ENCODE data around the gene ARHGAP27. TPM values are rescaled to one million over a fixed set of nuclear protein-coding genes. Genes with fewer than 3 reads are reported as not detected.

ARHGAP27 gene
- total and polyA plus RNA-seq, 2 of the 13 experiments (the other 11 are each of a cell fraction or from before 2014, with no cell fraction given) = 15.5 to 18.9 TPM

GRCh38 chr17:45361976-45362375 is 70.7 kb downstream of the ARHGAP27 start:
- no TSS peak for BruUV-seq (replicated peaks)
- CTCF ChIA-PET (ENCODE audit: low intra/inter-chr PET ratio, low total read pairs) = no interaction called here

DNA sequence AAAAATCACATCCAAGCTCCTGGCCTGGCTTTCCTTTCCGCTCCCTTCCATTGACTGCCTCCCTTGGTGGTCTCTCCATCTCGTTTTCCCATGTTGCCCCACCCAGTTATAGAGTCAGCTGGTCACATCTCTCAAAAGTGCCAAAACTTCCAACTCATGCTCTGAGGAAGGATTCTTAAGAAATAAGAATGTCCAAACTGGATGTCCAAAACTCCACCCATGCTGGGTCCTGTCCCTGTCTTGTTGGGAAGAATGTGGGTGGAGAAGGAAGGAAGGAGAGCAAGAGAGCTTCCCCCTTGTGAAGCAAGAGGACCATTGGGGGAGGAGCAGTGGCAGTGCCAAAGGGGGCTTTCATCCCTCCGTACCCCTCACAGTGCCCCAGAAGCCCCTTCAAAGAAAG is 71.2 kb downstream of the ARHGAP27 start:
- FAIRE-seq = no peak
- POLR2A ChIA-PET = no interaction called here
- no peaks in the 10 kb centered on the region for H3K4me1 ChIP-seq (ENCODE audit: insufficient read depth, low read length)
- peaks cover 3 to 18% of the 10 kb centered on the region in 2 experiments; a peak in 3 of 5 replicates for H3K27me3 ChIP-seq (ENCODE audit: control insufficient read depth in 1 of 2, insufficient read depth in 2 of 2, low read length in 2 of 2)
- H2AFZ ChIP-seq (ENCODE audit: low read length) = no peak overlapping the region
- H3K27ac ChIP-seq (ENCODE audit: extremely low read length, insufficient read depth, low read length) = no peak overlapping the region
- H3K9me3 ChIP-seq (ENCODE audit: low read length) = no peaks in the 10 kb centered on the region
- TF ChIP-seq SRSF1 (optimal IDR thresholded peaks at IDR 0.05; ENCODE audit: low read depth, low read length) (no peak), ETV6 (CRISPR knock-in tag; conservative IDR thresholded peaks at IDR 0.05) (no peak)
- no peak overlapping the region for H3K9ac ChIP-seq (ENCODE audit: insufficient read depth, low read depth, low read length)
- DNase-seq (ENCODE audit: low spot score) = no peak
- H3K4me3 ChIP-seq (replicated peaks in 1 of 3; ENCODE audit: insufficient read depth in 1 of 3, low read depth in 2 of 3, low read length in 3 of 3) = no peak overlapping the region
- H4K20me1 ChIP-seq (ENCODE audit: insufficient read depth, low read length) = no peaks in the 10 kb centered on the region
- 28% methylated on average over 3 of the region's 3 CpGs for whole genome bisulfite sequencing (ENCODE audit: low lambda C conversion rate)
- intact Hi-C loops (cut with micrococcal nuclease; ENCODE audit: unreplicated experiment) = no loop called here
- no peaks in the 10 kb centered on the region for H3K36me3 ChIP-seq (replicated peaks in 1 of 2; ENCODE audit: control insufficient read depth in 1 of 2, insufficient read depth in 2 of 2, low read length in 2 of 2)
- ATAC-seq = no peak
- no peaks in the 10 kb centered on the region for H3K79me2 ChIP-seq (ENCODE audit: insufficient read depth, low read length)
- in situ Hi-C loops (cut with HindIII; ENCODE audit: extremely low pct_ligation_motif_present, low pct_unique_long_range_greater_than_20kb) = no loop called here
- CTCF ChIA-PET (ENCODE audit: low intra/inter-chr PET ratio, low total read pairs) = no interaction called here
- BruUV-seq (replicated peaks) = no TSS peak
- H3K4me2 ChIP-seq (ENCODE audit: low read depth, low read length) = no peak overlapping the region

More at GRCh38 chr17:45361976-45362375, 70.7 kb downstream of the ARHGAP27 start:
- no peak for ATAC-seq
- in situ Hi-C loops (cut with HindIII; ENCODE audit: extremely low pct_ligation_motif_present, low pct_unique_long_range_greater_than_20kb) = no loop called here
- no peaks in the 10 kb centered on the region for H3K9me3 ChIP-seq (ENCODE audit: low read length)
- no peak overlapping the region for H3K4me3 ChIP-seq (replicated peaks in 1 of 3; ENCODE audit: insufficient read depth in 1 of 3, low read depth in 2 of 3, low read length in 3 of 3)
- FAIRE-seq = no peak
- intact Hi-C loops (cut with micrococcal nuclease; ENCODE audit: unreplicated experiment) = no loop called here
- H3K4me2 ChIP-seq (ENCODE audit: low read depth, low read length) = no peak overlapping the region
- H3K36me3 ChIP-seq (replicated peaks in 1 of 2; ENCODE audit: control insufficient read depth in 1 of 2, insufficient read depth in 2 of 2, low read length in 2 of 2) = no peaks in the 10 kb centered on the region
- WGBS (ENCODE audit: low lambda C conversion rate) = 21% methylated on average over 4 of the region's 4 CpGs
- H4K20me1 ChIP-seq (ENCODE audit: insufficient read depth, low read length) = no peaks in the 10 kb centered on the region
- no peaks in the 10 kb centered on the region for H3K79me2 ChIP-seq (ENCODE audit: insufficient read depth, low read length)
- no peaks in the 10 kb centered on the region for H3K4me1 ChIP-seq (ENCODE audit: insufficient read depth, low read length)
- H2AFZ ChIP-seq (ENCODE audit: low read length) = no peak overlapping the region
- H3K9ac ChIP-seq (ENCODE audit: insufficient read depth, low read depth, low read length) = no peak overlapping the region
- H3K27me3 ChIP-seq (ENCODE audit: control insufficient read depth in 1 of 2, insufficient read depth in 2 of 2, low read length in 2 of 2) = peaks cover 3 to 23% of the 10 kb centered on the region in 2 experiments; a peak in 3 of 5 replicates
- POLR2A ChIA-PET = no interaction called here
- H3K27ac ChIP-seq (ENCODE audit: extremely low read length, insufficient read depth, low read length) = no peak overlapping the region
- TF ChIP-seq MATR3 (CRISPR knock-in tag; IDR thresholded peaks at IDR 0.05) (no peak), CBX1 (IDR thresholded peaks at IDR 0.05; ENCODE audit: low read depth) (no peak), SIN3A (IDR thresholded peaks at IDR 0.05; ENCODE audit: borderline replicate concordance, low read depth, low read length) (no peak)
- DNase-seq (ENCODE audit: low spot score) = no peak

Data from HepG2 (cell line).